H1 (cell line): ENCODE results near the gene PDIA5. TPM values are rescaled to one million over a fixed set of nuclear protein-coding genes. Genes with fewer than 3 reads are reported as not detected.

Source experiments
- polyA plus RNA-seq, 7 experiments: library from polyadenylated mRNA; depleted of rRNA in 3 of 7; stranded (reverse) in 5 of 7; unstranded in 2 of 7; fragments of >200 nt in 5 of 7; fragments of 200-250 nt in 2 of 7; gene quantifications; 1 replicate in 5 of 7; 2 replicates in 1 of 7; 4 replicates in 1 of 7; pipeline versions ENCODE4 v1.2.1 to v1.2.3, GENCODE V29; 2011 to 2013; ENCODE audit warnings: missing spikeins in 2 of 7, mixed read lengths in 2 of 7
- total RNA-seq: library from RNA; stranded (reverse); fragmentation: NEBNext Ultra II Directional; extraction: Animal tissue kit (Norgen Biotek cat#: 25700); gene quantifications from 2 replicates; pipeline ENCODE4 v1.2.1, GENCODE V29; 2021
- TF ChIP-seq, protein P1 (sequence below): IDR thresholded peaks from 2 replicates; pipeline ENCODE4 v1.6.1; 2012; ENCODE audit warnings: low read length, inconsistent platforms

The PDIA5 gene
- total and polyA plus RNA-seq, 2 of the 8 experiments (the other 6 are each of a cell fraction or from before 2014, with no cell fraction given) = 18.2 to 32.8 TPM

GRCh38 chr3:123161167-123161566 lies 94.3 kb downstream of the PDIA5 start (continued):
- TF ChIP-seq, protein P1, sequence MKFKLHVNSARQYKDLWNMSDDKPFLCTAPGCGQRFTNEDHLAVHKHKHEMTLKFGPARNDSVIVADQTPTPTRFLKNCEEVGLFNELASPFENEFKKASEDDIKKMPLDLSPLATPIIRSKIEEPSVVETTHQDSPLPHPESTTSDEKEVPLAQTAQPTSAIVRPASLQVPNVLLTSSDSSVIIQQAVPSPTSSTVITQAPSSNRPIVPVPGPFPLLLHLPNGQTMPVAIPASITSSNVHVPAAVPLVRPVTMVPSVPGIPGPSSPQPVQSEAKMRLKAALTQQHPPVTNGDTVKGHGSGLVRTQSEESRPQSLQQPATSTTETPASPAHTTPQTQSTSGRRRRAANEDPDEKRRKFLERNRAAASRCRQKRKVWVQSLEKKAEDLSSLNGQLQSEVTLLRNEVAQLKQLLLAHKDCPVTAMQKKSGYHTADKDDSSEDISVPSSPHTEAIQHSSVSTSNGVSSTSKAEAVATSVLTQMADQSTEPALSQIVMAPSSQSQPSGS = no peak
